Ammon's horn (tissue), 1 donor: ENCODE data around the gene CLCN6.
"Not testable (repeated sequence)": the region's sequence is repeated elsewhere in the genome, so short reads cannot be mapped to it uniquely, and the experiment has no call there.

Experiments used
- DNase-seq: peaks from one replicate; pipeline ENCODE4 v3.0.0-alpha.2; 2016; ENCODE audit warnings: low spot score

CLCN6 gene

GRCh38 chr1:11795238-11795890 lies 10.6 kb upstream of the CLCN6 start:
- DNase-seq = no peak

GRCh38 chr1:11796036-11796828 lies 9.8 kb upstream of the CLCN6 start:
- DNase-seq = no peak

- no peak for DNase-seq
These were observed 8.3 kb upstream of the CLCN6 start for GRCh38 chr1:11797525-11798216.

GRCh38 chr1:11799099-11799498 lies 6.9 kb upstream of the CLCN6 start:
- DNase-seq = no peak

- no peak for DNase-seq
These were observed 6.1 kb upstream of the CLCN6 start for GRCh38 chr1:11799896-11800295.

- no peak for DNase-seq
These were observed 5.6 kb upstream of the CLCN6 start for GRCh38 chr1:11800391-11800755.

- no peak for DNase-seq
These were observed 5.1 kb upstream of the CLCN6 start for GRCh38 chr1:11800756-11801433.

GRCh38 chr1:11802616-11802972 lies 3.4 kb upstream of the CLCN6 start:
- no peak for DNase-seq

GRCh38 chr1:11802973-11803885 lies 2.8 kb upstream of the CLCN6 start:
- DNase-seq = peak; percentile 86

GRCh38 chr1:11803924-11804665 lies 1.9 kb upstream of the CLCN6 start:
- not testable (repeated sequence) for DNase-seq

GRCh38 chr1:11804666-11805421 lies 1.1 kb upstream of the CLCN6 start:
- DNase-seq = no peak

GRCh38 chr1:11806307-11806936 lies 431 bp downstream of the CLCN6 start:
- peak; percentile 48 for DNase-seq

- no peak for DNase-seq
These were observed 1.1 kb downstream of the CLCN6 start for GRCh38 chr1:11807133-11807532.

- no peak for DNase-seq
These were observed 7.0 kb downstream of the CLCN6 start for GRCh38 chr1:11813021-11813420.

GRCh38 chr1:11817192-11817591 lies 11.2 kb downstream of the CLCN6 start:
- DNase-seq = no peak

GRCh38 chr1:11822091-11822490 lies 16.1 kb downstream of the CLCN6 start:
- no peak for DNase-seq

- DNase-seq = no peak
These were observed 17.6 kb downstream of the CLCN6 start for GRCh38 chr1:11823366-11824137.

- no peak for DNase-seq
These were observed 19.1 kb downstream of the CLCN6 start for GRCh38 chr1:11825131-11825530.

GRCh38 chr1:11826946-11827345 lies 21.0 kb downstream of the CLCN6 start:
- DNase-seq = no peak
